Epithelial cell of proximal tubule (primary cell): ENCODE data around the gene GLI2. TPM values are rescaled to one million over a fixed set of nuclear protein-coding genes. Genes with fewer than 3 reads are reported as not detected.
A peak's percentile ranks its signal among the peaks of the same experiment; 100 is the strongest.

ENCODE experiments used
- DNase-seq: peaks from one replicate; pipeline ENCODE4 v3.0.0-alpha.2; 2011; ENCODE audit warnings: low read depth
- H3K4me3 ChIP-seq: 2 replicates; pipeline ENCODE4 v1.5.1; 2011; ENCODE audit warnings: low read depth, mild to moderate bottlenecking, low read length
- CTCF ChIP-seq: conservative IDR thresholded peaks from 2 replicates; pipeline ENCODE4 v1.5.1; 2012; ENCODE audit warnings: low read depth, mild to moderate bottlenecking, low read length
- total RNA-seq: library from RNA; depleted of rRNA; stranded (reverse); fragments of >200 nt; gene quantifications from 2 replicates; pipeline ENCODE4 v1.2.3, GENCODE V29; 2015

Gene GLI2
- total RNA-seq, 1 donor from 2014 or later: 4.0 TPM

GRCh38 chr2:120736202-120736623 is 545 bp downstream of the GLI2 start:
- no peak for TF ChIP-seq CTCF
- DNase-seq: no peak
- peak overlapping the region; percentile 31 for H3K4me3 ChIP-seq

DNA sequence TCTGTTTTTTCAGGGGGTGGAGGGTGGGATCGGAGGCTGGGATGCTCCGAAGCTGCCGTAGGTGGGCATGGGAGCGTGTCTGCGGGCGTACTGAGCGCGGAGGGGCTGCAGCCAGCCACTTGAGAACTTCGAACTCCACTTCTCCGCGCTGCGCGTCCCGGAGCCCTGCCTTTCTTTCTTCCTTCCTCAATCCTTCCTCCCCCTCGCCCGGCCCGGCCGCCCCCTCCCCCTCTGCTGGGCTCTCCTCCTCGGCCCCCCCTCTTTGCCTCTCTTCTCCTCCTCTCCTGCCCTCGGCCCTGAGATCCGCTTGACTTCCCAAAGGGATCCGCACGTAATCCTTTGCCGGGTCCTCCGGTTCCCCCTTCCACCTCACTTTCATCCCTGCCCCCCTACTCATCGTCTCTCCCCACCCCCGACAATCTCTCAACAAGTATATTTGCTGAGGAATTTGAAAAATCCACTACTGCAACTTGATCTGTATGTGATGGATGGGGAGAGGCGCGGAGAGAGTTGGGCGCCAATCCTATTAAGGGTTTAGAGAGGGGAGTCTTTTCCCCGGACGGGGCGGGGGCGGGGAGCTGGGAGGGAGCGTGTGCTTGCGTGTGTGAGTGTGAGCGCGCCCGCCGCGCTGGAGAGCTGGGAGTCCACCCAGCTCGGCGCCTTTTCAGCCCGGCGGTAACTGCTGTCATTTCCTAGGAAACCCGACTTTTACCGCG is 1.1 kb downstream of the GLI2 start:
- DNase-seq: no peak
- peak overlapping the region; percentile 31 for H3K4me3 ChIP-seq
- no peak for TF ChIP-seq CTCF

GRCh38 chr2:120737340-120738101 is 1.9 kb downstream of the GLI2 start:
- TF ChIP-seq CTCF: no peak
- H3K4me3 ChIP-seq: no peak overlapping the region
- DNase-seq: no peak

GRCh38 chr2:120738117-120738516 is 2.4 kb downstream of the GLI2 start:
- TF ChIP-seq CTCF: no peak
- DNase-seq: no peak
- no peak overlapping the region for H3K4me3 ChIP-seq

GRCh38 chr2:120738786-120739437 is 3.2 kb downstream of the GLI2 start:
- TF ChIP-seq CTCF: no peak
- no peak overlapping the region for H3K4me3 ChIP-seq

DNA sequence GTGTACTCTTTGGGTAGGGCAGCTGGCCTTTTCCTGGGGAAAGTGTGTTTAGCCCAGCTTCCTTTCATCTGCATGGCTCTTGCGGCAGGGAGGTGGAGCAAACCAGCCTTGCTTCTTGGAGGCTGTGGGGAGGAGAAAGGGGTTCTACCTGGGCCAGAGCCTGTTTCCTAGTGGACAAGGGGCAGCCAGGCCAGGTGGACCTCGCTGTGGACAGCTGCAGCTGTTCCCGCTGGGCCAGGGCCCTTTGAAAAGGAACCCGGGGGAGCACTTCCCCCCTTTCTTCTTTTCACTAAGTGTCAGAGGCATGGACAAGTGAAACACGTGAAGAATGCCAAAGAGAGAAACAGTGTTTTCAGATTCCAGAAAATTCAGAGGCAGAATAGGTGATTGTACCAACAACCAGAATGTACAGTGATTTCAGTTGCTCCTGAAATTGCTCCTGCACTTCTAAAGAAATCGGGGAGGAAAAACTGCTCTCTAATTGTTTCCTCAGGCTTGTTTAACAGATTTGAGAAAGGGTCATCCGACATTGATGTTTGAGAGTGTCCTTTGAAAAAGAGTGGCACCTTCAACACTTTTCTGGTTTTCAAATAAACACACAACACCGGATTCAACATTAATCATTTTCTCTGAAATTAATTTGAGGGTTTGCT is 3.9 kb downstream of the GLI2 start:
- no peak for TF ChIP-seq CTCF
- H3K4me3 ChIP-seq: no peak overlapping the region
- no peak for DNase-seq

More at GRCh38 chr2:120738786-120739437, 3.2 kb downstream of the GLI2 start:
- DNase-seq: no peak
